Measurements from ENCODE around the gene MCF2L2.

MCF2L2 gene

DNA sequence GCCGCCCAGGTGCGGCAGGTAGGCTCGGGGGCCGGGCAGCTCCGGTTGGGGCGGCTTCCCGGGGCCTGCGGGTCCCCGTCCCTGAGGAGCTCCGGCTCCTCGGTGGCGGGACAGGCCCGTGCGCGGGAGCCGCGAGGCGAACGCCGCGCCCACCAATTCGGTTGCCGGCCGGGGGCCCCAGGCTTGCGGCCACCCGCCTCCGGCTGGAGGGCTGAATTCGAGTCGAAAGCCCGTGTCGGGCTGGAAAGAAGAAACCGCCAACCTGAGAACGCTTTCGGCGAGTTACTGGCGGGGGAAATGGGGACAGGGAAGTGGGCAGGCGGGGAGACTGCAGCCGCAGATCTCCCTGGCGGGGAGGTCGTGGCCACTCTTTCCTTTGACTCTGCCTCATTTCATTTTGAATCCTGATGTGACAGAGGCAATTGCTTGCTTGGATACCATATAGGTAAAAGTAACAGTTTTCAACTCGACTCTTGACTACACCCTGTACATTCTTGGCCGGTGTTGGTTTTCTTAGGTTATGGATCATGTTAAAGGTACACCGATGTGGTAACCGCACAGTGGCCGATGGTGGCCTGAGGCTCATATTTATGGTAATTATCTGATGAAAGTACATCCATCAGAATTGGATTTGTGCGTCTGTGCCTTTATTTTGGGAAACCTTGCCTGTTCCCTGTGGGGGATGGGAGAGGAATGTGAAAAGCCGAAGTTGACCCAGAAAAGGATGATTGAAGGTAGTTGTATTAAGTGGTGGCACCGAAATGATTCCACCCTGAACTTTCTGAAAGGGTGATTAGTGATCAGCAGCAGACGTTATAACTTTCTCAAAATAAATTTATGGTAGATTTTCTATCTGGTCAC lies 173.7 kb downstream of the MCF2L2 start:
- H3K27me3 ChIP-seq (ENCODE audit: control insufficient read depth, insufficient read depth, low read length) = peaks cover 41% of the 10 kb centered on the region
- H3K9me3 ChIP-seq (ENCODE audit: control insufficient read depth, insufficient read depth, low read depth, low read length) = no peaks in the 10 kb centered on the region
- H3K27ac ChIP-seq (ENCODE audit: low read depth, low read length) = no peak overlapping the region; the same call in 1 of the 2 replicates
- peak overlapping the region; percentile 83 for H3K9ac ChIP-seq (ENCODE audit: low read length)
- peaks cover 12% of the 10 kb centered on the region for H3K4me1 ChIP-seq (ENCODE audit: control insufficient read depth, insufficient read depth, low read length)
- 0 out of 2 replicates have a peak, but pooled peaks cover 2% of the 10 kb centered on the region for H3K36me3 ChIP-seq (ENCODE audit: control insufficient read depth, insufficient read depth, low read length)
- peak overlapping the region; percentile 87 for H3K4me3 ChIP-seq (ENCODE audit: low read depth, low read length)

DNA sequence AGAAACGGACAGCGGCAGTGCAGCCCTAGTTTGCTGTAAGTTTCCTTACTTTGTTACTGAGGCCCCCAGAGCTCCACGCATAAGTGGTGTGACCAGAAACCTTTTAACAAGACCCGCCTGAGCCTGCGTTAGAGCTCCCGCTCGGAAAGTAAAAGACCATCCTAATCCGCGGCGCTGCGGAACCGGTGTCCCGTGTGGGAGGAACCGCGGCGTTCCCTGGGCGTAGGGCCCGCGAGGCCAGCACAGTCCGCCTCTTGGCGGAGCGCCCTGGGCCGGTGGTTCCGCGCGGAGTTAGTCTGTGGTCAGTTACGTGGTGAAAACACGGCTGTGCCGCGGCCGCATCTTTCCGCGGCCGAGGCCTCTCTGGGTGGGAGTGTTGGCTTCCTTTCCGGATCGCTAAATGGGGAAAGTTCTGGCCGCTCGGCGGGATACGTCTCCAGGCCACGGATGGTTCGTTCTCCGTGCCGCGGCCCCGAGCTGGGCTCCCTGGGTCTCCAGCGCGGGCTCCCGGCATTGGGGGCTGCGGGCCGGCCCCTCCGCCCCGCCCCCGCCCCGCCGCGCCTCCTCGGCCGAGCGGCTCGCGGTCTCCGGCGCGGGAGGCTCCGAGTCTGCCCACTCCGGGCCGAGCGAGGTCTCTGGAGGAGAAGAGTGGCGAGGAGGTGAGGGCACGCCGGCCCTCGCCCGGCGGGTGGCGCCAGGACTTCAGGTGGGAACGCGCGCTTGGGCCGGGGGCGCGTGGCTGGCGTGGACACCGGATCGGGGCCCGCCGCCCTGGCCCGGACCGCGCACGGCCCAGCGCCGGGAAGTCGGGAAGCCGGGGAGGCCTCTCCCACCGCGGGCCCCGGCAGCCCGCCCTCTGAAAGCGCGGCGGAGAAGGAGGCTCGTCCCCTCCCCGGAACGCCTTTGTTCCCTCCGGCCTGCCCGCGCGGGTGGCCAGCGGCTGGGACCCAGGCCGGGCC lies 174.6 kb downstream of the MCF2L2 start:
- Histone ChIP-seq H3K4me3 (ENCODE audit: low read depth, low read length) (peak overlapping the region; percentile 87), H3K27me3 (ENCODE audit: control insufficient read depth, insufficient read depth, low read length) (peaks cover 41% of the 10 kb centered on the region), H3K4me1 (ENCODE audit: control insufficient read depth, insufficient read depth, low read length) (peaks cover 21% of the 10 kb centered on the region), H3K9ac (ENCODE audit: low read length) (peak overlapping the region; percentile 83), H3K27ac (ENCODE audit: low read depth, low read length) (no peak overlapping the region; the same call in 1 of the 2 replicates), H3K9me3 (ENCODE audit: control insufficient read depth, insufficient read depth, low read depth, low read length) (no peaks in the 10 kb centered on the region), H3K36me3 (ENCODE audit: control insufficient read depth, insufficient read depth, low read length) (0 out of 2 replicates have a peak, but pooled peaks cover 2% of the 10 kb centered on the region)

DNA sequence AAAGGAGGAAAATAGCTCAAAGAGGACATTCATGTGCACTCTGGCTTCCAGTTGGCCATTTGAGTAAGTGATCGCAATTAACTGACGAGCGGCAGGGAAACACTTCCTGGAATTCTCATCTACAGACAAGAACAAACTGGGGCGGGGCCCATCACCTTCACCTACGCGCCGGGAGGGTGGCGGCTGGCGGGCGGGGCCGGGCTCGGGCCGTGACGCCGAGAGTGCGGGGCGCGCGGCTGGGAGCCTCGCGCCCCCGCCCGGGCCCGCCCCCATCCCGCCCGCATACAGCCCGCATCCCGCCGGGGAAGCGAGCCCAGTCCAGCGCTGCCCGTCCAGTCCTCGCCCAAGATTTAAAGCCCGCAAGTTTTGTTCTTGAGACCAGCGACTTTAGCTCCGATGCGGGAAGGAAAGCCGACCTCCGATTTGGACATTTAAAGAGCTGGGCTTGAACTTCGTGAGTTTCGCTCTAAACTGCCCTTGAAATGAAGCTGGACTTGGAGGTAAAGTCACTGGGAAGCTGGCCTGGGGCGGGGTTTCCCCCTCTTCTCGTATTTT lies 175.4 kb downstream of the MCF2L2 start, which contains the start of gene B3GNT5:
Gene B3GNT5, plus strand, starts transcription at position 281 of the 555 bp plus-strand sequence. CDS start 16,546 bp downstream, outside the sequence.
- H3K9ac ChIP-seq (ENCODE audit: low read length) = peak within 1 kb of the TSS; percentile 83
- no peak within 1 kb of the TSS; the same call in 1 of the 2 replicates for H3K27ac ChIP-seq (ENCODE audit: low read depth, low read length)
- no peaks in the 10 kb centered on the region for H3K36me3 ChIP-seq (ENCODE audit: control insufficient read depth, insufficient read depth, low read length)
- H3K27me3 ChIP-seq (ENCODE audit: control insufficient read depth, insufficient read depth, low read length) = peaks cover 41% of the 10 kb centered on the region
- peak within 1 kb of the TSS; percentile 87 for H3K4me3 ChIP-seq (ENCODE audit: low read depth, low read length)
- peaks cover 24% of the 10 kb centered on the region for H3K4me1 ChIP-seq (ENCODE audit: control insufficient read depth, insufficient read depth, low read length)
- H3K9me3 ChIP-seq (ENCODE audit: control insufficient read depth, insufficient read depth, low read depth, low read length) = no peaks in the 10 kb centered on the region

DNA sequence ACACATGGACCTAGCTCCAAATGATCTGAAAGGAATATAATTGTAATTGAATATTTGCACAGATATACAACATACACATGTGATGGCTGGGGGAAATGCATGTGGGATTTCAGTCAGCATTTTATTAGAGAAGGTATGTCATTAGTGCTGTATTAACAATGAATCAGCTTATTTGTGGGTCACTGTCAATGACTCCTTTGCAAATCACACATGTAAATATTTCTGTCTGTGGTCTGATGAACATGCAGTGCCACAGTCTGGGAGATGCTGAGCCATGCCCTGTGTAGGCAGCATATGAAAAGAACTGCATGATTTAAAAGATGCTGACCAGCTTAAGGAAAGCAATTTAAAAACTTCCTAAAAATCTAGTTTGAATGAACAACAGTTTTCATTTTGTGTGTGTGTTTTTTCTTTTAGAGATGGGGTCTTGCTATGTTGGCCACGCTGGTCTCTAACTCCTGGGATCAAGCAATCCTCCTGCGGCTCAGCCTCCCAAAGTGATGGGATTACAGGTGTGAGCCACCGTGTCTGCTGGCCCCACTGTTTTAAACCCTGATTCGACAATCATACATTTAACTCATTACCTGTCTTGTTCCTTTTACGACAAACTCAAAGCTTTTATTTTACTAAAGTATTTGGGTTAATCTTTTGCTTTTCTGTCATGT lies 176.2 kb downstream of the MCF2L2 start:
- Histone ChIP-seq H3K4me3 (ENCODE audit: low read depth, low read length) (peak overlapping the region; percentile 87), H3K36me3 (ENCODE audit: control insufficient read depth, insufficient read depth, low read length) (no peaks in the 10 kb centered on the region), H3K27ac (ENCODE audit: low read depth, low read length) (no peak overlapping the region), H3K9me3 (ENCODE audit: control insufficient read depth, insufficient read depth, low read depth, low read length) (no peaks in the 10 kb centered on the region), H3K4me1 (ENCODE audit: control insufficient read depth, insufficient read depth, low read length) (peaks cover 26% of the 10 kb centered on the region), H3K9ac (ENCODE audit: low read length) (no peak overlapping the region), H3K27me3 (ENCODE audit: control insufficient read depth, insufficient read depth, low read length) (peaks cover 41% of the 10 kb centered on the region)

DNA sequence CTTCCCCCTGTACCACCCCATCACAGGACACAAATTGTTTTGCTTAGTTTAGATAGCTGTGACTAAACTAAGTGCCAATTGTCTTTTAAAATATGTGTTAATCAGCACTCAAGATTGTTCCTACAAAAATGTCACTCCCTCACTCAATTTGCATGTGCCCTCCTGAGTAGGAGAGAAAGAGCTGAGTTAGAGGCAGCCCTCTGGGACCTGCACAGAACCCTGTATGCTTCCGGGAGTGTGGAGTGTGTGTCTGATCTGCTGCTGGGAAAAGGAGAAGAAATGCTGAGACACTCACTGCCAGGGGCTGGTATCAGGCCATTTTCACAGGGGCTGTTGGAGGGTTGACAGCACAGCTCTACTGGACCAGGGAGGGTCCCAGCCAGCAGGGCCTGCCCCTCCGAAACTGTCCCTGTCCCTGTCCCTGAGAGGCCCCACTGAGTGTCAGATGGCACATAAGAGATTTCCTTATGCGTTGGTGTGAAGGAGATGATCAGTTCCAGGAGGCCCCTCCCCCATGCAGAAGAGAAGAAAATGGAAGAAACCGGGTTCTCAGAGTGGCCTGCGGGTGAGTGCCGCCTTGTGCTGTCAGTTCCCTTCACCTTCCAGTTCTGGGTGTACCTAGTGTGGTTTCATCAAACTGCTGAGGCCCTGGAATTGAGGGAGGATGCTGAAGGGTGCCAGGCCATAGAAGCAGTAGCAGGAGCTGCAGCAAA lies 179.3 kb downstream of the MCF2L2 start:
- Histone ChIP-seq H3K4me1 (ENCODE audit: control insufficient read depth, insufficient read depth, low read length) (peaks cover 25% of the 10 kb centered on the region), H3K9me3 (ENCODE audit: control insufficient read depth, insufficient read depth, low read depth, low read length) (no peaks in the 10 kb centered on the region), H3K27ac (ENCODE audit: low read depth, low read length) (no peak overlapping the region), H3K4me3 (ENCODE audit: low read depth, low read length) (no peak overlapping the region), H3K9ac (ENCODE audit: low read length) (no peak overlapping the region), H3K36me3 (ENCODE audit: control insufficient read depth, insufficient read depth, low read length) (no peaks in the 10 kb centered on the region), H3K27me3 (ENCODE audit: control insufficient read depth, insufficient read depth, low read length) (peaks cover 30% of the 10 kb centered on the region)

DNA sequence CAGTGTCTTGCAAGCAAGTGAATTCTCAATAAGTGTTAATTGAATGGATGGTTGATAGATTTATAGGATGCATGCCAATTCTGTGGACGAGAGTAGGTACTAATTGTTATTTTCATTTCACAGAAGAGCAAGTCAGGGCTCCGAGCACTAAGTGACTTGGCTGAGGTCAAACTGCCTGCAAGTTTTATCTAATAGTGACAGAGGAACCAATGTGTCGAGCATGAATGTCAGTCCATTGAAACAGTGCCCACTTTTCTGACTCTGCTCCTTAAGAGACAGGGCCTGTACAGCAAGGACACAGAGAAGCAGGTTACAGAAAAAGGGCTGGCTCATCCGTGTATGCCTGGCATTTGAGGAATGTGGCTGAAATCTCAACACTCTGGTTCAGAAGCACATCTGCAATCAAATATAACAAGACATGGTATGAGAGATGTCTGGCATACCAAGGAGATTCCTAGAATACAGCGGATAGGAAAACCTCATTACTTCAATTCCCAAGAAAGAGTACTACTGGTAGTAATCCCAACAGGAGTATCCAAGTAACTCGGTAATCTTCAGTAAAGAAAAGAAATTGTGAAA lies 181.3 kb downstream of the MCF2L2 start:
- H3K27me3 ChIP-seq (ENCODE audit: control insufficient read depth, insufficient read depth, low read length) = peaks cover 14% of the 10 kb centered on the region
- H3K9me3 ChIP-seq (ENCODE audit: control insufficient read depth, insufficient read depth, low read depth, low read length) = peaks cover 16% of the 10 kb centered on the region
- no peak overlapping the region for H3K27ac ChIP-seq (ENCODE audit: low read depth, low read length)
- no peak overlapping the region for H3K9ac ChIP-seq (ENCODE audit: low read length)
- no peaks in the 10 kb centered on the region for H3K36me3 ChIP-seq (ENCODE audit: control insufficient read depth, insufficient read depth, low read length)
- peaks cover 21% of the 10 kb centered on the region for H3K4me1 ChIP-seq (ENCODE audit: control insufficient read depth, insufficient read depth, low read length)
- no peak overlapping the region for H3K4me3 ChIP-seq (ENCODE audit: low read depth, low read length)

DNA sequence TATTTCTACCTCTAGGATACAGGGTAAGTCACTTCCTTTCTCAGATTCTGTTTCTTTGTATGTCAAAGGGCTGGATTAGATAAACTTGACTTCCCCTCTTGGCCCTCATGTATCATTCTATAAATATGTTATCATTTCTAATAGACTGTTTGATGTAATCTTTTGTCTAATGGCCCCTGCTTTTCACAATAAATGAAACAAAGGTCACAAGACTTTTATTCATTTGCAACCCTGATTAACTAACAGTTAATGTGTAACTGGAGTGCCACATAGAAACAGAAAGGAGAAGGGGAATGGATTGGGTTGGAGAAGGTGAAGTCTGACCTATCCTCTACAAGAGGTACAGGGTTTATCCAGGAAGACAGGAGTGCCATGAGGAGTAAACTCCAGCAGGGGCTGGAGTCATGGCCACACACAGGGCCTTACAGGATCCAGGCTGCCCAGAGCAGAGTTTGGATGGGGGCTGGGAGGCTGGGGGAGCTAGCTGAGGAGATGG lies 183.4 kb downstream of the MCF2L2 start:
- Histone ChIP-seq H3K9me3 (ENCODE audit: control insufficient read depth, insufficient read depth, low read depth, low read length) (peaks cover 24% of the 10 kb centered on the region), H3K27me3 (ENCODE audit: control insufficient read depth, insufficient read depth, low read length) (no peaks in the 10 kb centered on the region), H3K27ac (ENCODE audit: low read depth, low read length) (no peak overlapping the region), H3K4me1 (ENCODE audit: control insufficient read depth, insufficient read depth, low read length) (peaks cover 19% of the 10 kb centered on the region), H3K4me3 (ENCODE audit: low read depth, low read length) (no peak overlapping the region), H3K36me3 (ENCODE audit: control insufficient read depth, insufficient read depth, low read length) (no peaks in the 10 kb centered on the region), H3K9ac (ENCODE audit: low read length) (no peak overlapping the region)

DNA sequence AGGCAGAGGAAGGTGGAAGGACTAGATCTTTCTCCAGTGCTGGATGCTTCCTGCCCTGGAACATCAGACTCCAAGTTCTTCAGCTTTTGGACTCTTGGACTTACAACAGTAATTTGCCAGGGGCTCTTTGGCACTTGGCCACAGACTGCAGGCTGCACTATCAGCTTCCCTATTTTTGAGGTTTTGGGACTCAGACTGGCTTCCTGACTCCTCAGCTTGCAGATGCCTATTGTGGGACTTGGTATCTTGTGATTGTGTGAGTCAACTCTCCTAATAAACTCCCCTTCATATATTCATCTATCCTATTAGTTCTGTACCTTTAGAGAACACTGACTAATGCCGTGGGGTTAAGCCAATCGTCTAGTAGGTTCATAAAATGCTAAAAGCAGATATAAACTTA lies 184.2 kb downstream of the MCF2L2 start:
- Histone ChIP-seq H3K9me3 (ENCODE audit: control insufficient read depth, insufficient read depth, low read depth, low read length) (peaks cover 24% of the 10 kb centered on the region), H3K36me3 (ENCODE audit: control insufficient read depth, insufficient read depth, low read length) (no peaks in the 10 kb centered on the region), H3K4me3 (ENCODE audit: low read depth, low read length) (no peak overlapping the region), H3K9ac (ENCODE audit: low read length) (no peak overlapping the region), H3K27ac (ENCODE audit: low read depth, low read length) (no peak overlapping the region), H3K4me1 (ENCODE audit: control insufficient read depth, insufficient read depth, low read length) (peaks cover 14% of the 10 kb centered on the region), H3K27me3 (ENCODE audit: control insufficient read depth, insufficient read depth, low read length) (no peaks in the 10 kb centered on the region)

DNA sequence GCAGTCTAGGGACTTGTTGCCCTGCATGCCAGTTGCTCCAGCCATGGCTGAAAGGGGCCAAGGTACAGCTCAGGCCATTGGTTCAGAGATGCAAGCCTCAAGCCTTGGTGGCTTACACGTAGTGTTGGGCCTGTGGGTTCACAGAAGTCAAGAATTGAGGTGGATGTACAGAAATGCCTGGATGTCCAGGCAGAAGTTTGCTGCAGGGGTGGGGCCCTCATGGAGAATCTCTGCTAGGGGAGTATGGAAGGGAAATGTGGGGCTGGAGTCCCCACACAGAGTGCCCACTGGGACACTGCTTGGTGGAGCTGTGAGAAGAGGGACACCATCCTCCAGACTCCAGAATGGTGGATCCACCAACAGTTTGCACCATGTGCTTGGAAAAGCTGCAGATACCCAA lies 186.0 kb downstream of the MCF2L2 start:
- H3K27ac ChIP-seq (ENCODE audit: low read depth, low read length) = no peak overlapping the region
- no peaks in the 10 kb centered on the region for H3K36me3 ChIP-seq (ENCODE audit: control insufficient read depth, insufficient read depth, low read length)
- H3K9ac ChIP-seq (ENCODE audit: low read length) = no peak overlapping the region
- no peaks in the 10 kb centered on the region for H3K27me3 ChIP-seq (ENCODE audit: control insufficient read depth, insufficient read depth, low read length)
- peaks cover 7% of the 10 kb centered on the region for H3K4me1 ChIP-seq (ENCODE audit: control insufficient read depth, insufficient read depth, low read length)
- no peak overlapping the region for H3K4me3 ChIP-seq (ENCODE audit: low read depth, low read length)
- peaks cover 26% of the 10 kb centered on the region for H3K9me3 ChIP-seq (ENCODE audit: control insufficient read depth, insufficient read depth, low read depth, low read length)

Measured in HUES6 (cell line).